ENCODE results near the gene PTPRG. TPM values are rescaled to one million over a fixed set of nuclear protein-coding genes. Genes with fewer than 3 reads are reported as not detected.

PTPRG gene
- total RNA-seq, 2 donors from 2014 or later = 26.0 to 26.3 TPM

DNA sequence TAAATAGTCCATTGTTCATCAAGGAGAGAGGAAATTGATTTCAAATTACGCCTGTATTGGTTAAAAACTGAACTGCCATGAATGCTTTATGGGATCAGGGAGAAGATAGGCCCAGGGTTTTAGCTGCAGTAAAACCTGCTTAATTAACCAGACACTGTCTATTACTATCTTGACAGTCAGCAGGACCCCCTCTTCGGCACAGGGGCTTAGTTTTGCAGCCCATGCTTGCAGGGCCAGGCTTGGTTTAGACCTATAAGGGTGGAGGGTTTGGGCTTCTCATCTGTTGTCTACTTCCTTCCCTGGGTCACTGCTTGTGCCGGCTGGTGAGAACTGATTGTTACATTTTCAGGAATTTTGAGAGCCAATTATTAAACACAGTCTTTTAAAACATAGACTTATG lies 41.1 kb downstream of the PTPRG start:
- no peak overlapping the region for H3K9ac ChIP-seq (ENCODE audit: low read depth in 2 of 2, low read length in 2 of 2)
- H3K9me3 ChIP-seq = no peaks in the 10 kb centered on the region
- H3K36me3 ChIP-seq = no peaks in the 10 kb centered on the region
- DNase-seq = no peak
- no peak overlapping the region for H3K4me3 ChIP-seq
- intact Hi-C loops (cut with DNase I) = no loop called here
- no peaks in the 10 kb centered on the region for H3K27me3 ChIP-seq
- H3K4me1 ChIP-seq = no peaks in the 10 kb centered on the region
- TF ChIP-seq, protein P1, sequence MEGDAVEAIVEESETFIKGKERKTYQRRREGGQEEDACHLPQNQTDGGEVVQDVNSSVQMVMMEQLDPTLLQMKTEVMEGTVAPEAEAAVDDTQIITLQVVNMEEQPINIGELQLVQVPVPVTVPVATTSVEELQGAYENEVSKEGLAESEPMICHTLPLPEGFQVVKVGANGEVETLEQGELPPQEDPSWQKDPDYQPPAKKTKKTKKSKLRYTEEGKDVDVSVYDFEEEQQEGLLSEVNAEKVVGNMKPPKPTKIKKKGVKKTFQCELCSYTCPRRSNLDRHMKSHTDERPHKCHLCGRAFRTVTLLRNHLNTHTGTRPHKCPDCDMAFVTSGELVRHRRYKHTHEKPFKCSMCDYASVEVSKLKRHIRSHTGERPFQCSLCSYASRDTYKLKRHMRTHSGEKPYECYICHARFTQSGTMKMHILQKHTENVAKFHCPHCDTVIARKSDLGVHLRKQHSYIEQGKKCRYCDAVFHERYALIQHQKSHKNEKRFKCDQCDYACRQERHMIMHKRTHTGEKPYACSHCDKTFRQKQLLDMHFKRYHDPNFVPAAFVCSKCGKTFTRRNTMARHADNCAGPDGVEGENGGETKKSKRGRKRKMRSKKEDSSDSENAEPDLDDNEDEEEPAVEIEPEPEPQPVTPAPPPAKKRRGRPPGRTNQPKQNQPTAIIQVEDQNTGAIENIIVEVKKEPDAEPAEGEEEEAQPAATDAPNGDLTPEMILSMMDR (IDR thresholded peaks at IDR 0.05) = no peak
- no peak overlapping the region for H3K27ac ChIP-seq

DNA sequence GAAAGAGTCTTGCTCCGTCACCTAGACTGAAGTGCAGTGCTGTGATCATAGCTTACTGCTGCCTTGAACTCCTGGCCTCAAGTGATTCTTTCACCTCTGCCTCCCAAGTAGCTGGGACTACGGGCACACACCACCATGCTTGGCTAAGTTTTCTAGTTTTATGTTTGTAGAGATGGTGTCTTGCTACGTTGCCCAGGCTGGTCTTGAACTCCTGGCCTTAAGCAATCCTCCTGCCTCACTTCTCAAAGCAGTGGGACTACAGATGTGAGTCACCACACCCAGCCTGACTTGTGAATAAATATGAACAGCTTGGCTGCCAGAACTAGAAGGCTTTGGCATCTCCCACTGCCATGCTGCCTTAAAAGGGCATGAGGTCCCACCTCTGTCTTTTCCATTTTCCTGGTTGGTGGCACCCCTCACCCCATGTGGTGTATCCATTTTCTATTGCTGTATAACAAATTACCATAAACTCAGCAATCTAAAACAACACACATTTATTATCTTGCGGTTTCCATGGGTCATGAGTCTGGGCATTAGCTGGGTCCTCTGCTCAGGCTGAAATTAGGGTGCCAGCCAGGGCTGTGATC lies 44.3 kb downstream of the PTPRG start:
- Histone ChIP-seq H3K27me3 (no peaks in the 10 kb centered on the region), H3K27ac (no peak overlapping the region), H3K9ac (ENCODE audit: low read depth in 2 of 2, low read length in 2 of 2) (no peak overlapping the region), H3K4me3 (no peak overlapping the region), H3K9me3 (no peaks in the 10 kb centered on the region), H3K4me1 (no peaks in the 10 kb centered on the region), H3K36me3 (no peaks in the 10 kb centered on the region)
- intact Hi-C loops (cut with DNase I) = no loop called here
- no peak for DNase-seq
- TF ChIP-seq, protein P1 (IDR thresholded peaks at IDR 0.05) = no peak

DNA sequence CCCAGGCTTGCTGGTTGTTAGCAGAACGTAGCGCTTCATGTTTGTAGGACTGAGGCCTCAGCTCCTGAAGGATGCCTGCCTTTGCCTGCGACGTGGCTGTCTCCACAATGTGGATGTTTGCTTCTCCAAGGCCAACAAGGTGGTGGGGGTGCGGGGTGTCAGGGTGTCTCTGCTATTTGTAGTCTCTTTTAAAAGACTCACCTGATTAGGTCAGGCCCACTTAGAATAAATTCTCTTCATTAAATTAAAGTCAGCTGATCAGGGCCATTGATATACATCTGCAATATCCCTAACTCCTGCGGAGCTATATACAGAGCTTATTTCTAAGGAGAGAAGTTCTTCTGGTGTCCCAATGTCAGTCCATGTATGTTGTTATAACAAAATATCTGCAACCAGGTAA lies 44.8 kb downstream of the PTPRG start:
- intact Hi-C loops (cut with DNase I) = no loop called here
- no peak for DNase-seq
- no peak overlapping the region for H3K9ac ChIP-seq (ENCODE audit: low read depth in 2 of 2, low read length in 2 of 2)
- no peaks in the 10 kb centered on the region for H3K9me3 ChIP-seq
- no peaks in the 10 kb centered on the region for H3K36me3 ChIP-seq
- no peaks in the 10 kb centered on the region for H3K27me3 ChIP-seq
- TF ChIP-seq, protein P1 (IDR thresholded peaks at IDR 0.05) = no peak
- no peak overlapping the region for H3K4me3 ChIP-seq
- no peak overlapping the region for H3K27ac ChIP-seq
- H3K4me1 ChIP-seq = no peaks in the 10 kb centered on the region

DNA sequence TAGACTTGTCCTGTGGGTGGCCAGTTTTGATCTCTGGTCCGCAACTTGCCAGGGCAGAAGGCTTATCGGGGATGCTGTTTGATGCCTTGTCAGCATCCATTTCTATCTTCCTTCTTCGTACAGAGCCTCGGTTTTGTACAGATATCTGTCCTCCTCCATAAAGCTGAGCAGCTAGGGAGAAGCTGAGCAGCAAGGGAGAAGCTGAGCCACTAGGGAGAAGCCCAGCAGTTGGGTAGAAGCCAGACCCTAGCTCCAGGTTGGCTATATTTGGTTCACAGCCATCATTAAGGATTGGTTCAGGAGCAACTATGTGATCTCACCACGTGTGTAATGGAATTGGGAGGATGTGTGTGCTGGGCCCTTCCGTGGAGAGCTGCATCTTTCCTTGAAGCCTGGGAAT lies 46.7 kb downstream of the PTPRG start:
- intact Hi-C loops (cut with DNase I) = no loop called here
- Histone ChIP-seq H3K27ac (no peak overlapping the region), H3K36me3 (no peaks in the 10 kb centered on the region), H3K9me3 (no peaks in the 10 kb centered on the region), H3K4me1 (no peaks in the 10 kb centered on the region), H3K9ac (ENCODE audit: low read depth in 2 of 2, low read length in 2 of 2) (no peak overlapping the region), H3K27me3 (no peaks in the 10 kb centered on the region), H3K4me3 (no peak overlapping the region)
- TF ChIP-seq, protein P1 (IDR thresholded peaks at IDR 0.05) = no peak
- DNase-seq = no peak

DNA sequence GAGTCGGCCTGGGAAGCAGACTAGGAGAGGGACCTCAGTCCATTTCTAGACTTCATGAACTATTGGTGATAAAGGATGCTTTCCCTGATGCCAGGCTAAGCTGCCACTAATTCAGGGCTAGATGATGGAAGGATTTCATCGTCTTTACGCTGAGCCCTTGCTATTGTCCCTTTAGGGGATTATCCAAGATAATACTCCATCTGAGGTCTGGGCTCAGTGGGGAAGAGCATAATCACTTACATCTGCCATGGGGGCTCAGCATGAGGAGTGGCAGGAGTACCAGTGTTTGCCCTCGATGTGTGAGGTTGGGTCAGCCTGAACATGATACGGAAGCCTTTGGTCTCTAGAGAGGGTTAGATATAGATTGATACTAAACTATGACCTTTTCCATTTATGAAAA lies 47.3 kb downstream of the PTPRG start:
- intact Hi-C loops (cut with DNase I) = no loop called here
- Histone ChIP-seq H3K4me3 (no peak overlapping the region), H3K36me3 (no peaks in the 10 kb centered on the region), H3K27ac (no peak overlapping the region), H3K4me1 (no peaks in the 10 kb centered on the region), H3K9me3 (no peaks in the 10 kb centered on the region), H3K9ac (ENCODE audit: low read depth in 2 of 2, low read length in 2 of 2) (no peak overlapping the region), H3K27me3 (no peaks in the 10 kb centered on the region)
- TF ChIP-seq, protein P1 (IDR thresholded peaks at IDR 0.05) = no peak
- no peak for DNase-seq
